BJ (cell line): ENCODE results near the gene APOO. TPM values are rescaled to one million over a fixed set of nuclear protein-coding genes. Genes with fewer than 3 reads are reported as not detected.

Experiments
- CTCF ChIA-PET: fragments of 350-600 bp; formaldehyde crosslinking; extraction: SDS; loops from one replicate; lab custom pipeline; 2021; ENCODE audit warnings: antibody characterized with exemption, inconsistent platforms; lab: Yijun Ruan, JAX
- POLR2A ChIA-PET: fragments of 300-600 bp; sonication (Branson Sonifier 250); formaldehyde crosslinking; extraction: SDS; loops from one replicate; lab custom pipeline; 2021; ENCODE audit warnings: antibody characterized with exemption; lab: Charles Lee
- DNase-seq: peaks from one replicate; pipeline ENCODE4 v3.0.0-alpha.2; 2011; ENCODE audit warnings: low read depth
- H3K27me3 ChIP-seq: 2 replicates; pipeline ENCODE4 v1.6.0; 2011; ENCODE audit warnings: low read length; ENCODE audit not compliant: control insufficient read depth, insufficient read depth
- H3K36me3 ChIP-seq: 2 replicates; pipeline ENCODE4 v1.5.1; 2011; ENCODE audit warnings: low read length; ENCODE audit not compliant: control insufficient read depth, insufficient read depth
- H3K4me3 ChIP-seq: 2 replicates; pipeline ENCODE4 v1.5.1; 2011; ENCODE audit warnings: low read depth, mild to moderate bottlenecking, control low read depth, low read length
- polyA plus RNA-seq: library from polyadenylated mRNA; depleted of rRNA; stranded (reverse); fragments of >200 nt; gene quantifications from 2 replicates; pipeline ENCODE4 v1.2.3, GENCODE V29; 2011
- TF ChIP-seq, protein P1 (sequence below): IDR thresholded peaks from 2 replicates; pipeline ENCODE4 v1.5.1; 2011; ENCODE audit warnings: low read depth, mild to moderate bottlenecking, control low read depth, inconsistent platforms, low read length, moderate library complexity; ENCODE audit not compliant: insufficient read depth

APOO gene
- polyA plus RNA-seq, 1 experiment, result 6.6 TPM

DNA sequence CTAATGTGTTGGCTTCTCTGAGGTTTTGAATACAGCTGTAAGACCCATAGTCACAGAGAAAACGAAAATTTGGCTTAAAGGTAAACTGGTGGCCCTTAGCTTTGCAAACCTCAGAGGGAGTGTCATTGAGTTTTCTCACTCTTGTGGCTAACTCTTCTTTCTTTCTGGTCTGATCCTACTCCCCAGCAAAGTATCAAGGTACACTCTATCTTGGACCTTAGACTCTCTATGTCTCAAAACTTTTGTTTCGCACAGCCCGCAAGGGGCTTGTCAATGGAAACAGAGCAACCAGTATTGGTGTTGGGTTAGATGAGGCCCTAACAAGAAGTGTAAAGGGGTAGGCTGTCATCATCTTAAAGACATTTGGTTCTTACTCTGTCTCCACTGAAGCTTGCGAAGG is 19.8 kb downstream of the APOO start:
- POLR2A ChIA-PET, result no interaction called here

DNA sequence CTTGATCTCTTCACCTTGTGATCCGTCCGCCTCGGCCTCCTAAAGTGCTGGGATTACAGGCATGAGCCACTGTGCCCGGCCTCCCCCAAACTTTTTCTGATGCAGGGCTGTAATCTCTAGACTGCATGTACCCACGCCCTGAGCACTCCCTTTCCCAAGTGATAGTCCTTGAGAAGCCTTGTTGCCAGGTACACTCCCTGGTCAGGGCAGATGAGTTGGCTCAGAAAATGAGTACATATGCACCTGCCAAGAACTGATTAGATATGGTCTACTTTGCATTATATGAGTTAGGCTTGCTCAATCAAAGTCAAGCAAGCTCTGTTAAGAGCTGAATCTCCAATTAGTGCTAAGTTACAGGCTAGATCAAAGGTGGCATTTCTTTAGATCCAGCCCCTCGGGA is 20.3 kb downstream of the APOO start:
- no peak overlapping the region for H3K4me3 ChIP-seq
- DNase-seq, result no peak
- ChIA-PET CTCF (interaction anchor here (1.5 kb wide), 1 partner anchor 105 kb away, joined by 4 read pairs; the partner anchor contains the start of gene SAT1), POLR2A (no interaction called here)
- no peaks in the 10 kb centered on the region for H3K27me3 ChIP-seq
- TF ChIP-seq, protein P1, sequence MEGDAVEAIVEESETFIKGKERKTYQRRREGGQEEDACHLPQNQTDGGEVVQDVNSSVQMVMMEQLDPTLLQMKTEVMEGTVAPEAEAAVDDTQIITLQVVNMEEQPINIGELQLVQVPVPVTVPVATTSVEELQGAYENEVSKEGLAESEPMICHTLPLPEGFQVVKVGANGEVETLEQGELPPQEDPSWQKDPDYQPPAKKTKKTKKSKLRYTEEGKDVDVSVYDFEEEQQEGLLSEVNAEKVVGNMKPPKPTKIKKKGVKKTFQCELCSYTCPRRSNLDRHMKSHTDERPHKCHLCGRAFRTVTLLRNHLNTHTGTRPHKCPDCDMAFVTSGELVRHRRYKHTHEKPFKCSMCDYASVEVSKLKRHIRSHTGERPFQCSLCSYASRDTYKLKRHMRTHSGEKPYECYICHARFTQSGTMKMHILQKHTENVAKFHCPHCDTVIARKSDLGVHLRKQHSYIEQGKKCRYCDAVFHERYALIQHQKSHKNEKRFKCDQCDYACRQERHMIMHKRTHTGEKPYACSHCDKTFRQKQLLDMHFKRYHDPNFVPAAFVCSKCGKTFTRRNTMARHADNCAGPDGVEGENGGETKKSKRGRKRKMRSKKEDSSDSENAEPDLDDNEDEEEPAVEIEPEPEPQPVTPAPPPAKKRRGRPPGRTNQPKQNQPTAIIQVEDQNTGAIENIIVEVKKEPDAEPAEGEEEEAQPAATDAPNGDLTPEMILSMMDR, result no peak
- H3K36me3 ChIP-seq, result no peaks in the 10 kb centered on the region

More for the DNA sequence above, 19.8 kb downstream of the APOO start:
- H3K36me3 ChIP-seq, result no peaks in the 10 kb centered on the region
- no peak overlapping the region for H3K4me3 ChIP-seq
- TF ChIP-seq, protein P1, result no peak
- H3K27me3 ChIP-seq, result no peaks in the 10 kb centered on the region
- no peak for DNase-seq
- CTCF ChIA-PET, result interaction anchor here (1.5 to 2.1 kb wide), 2 partner anchors 14 to 105 kb away, joined by 4 to 6 read pairs; partner anchors contain the start of gene SAT1

DNA sequence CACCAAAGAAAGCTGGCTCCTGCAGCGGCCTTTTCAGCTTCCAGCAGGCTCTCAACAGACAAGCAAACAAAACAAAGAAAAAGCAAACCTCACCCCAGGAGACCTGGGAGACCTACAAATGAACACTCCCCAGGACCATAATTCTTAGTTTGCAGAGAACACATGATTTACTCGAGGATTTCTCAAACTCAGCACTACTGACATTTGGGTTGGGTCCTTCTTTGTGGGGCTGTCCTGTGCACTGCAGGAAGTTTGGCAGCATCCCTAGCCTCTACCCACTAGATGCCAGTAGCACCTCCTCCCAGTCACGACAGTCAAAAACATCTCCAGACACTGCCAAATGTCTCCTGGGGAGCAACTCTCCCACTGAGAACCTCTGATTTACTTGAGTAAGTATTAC is 21.9 kb downstream of the APOO start:
- Histone ChIP-seq H3K36me3 (no peaks in the 10 kb centered on the region), H3K27me3 (no peaks in the 10 kb centered on the region), H3K4me3 (no peak overlapping the region)
- POLR2A ChIA-PET, result no interaction called here
- TF ChIP-seq, protein P1, result no peak
- DNase-seq, result no peak
- CTCF ChIA-PET, result no interaction called here

DNA sequence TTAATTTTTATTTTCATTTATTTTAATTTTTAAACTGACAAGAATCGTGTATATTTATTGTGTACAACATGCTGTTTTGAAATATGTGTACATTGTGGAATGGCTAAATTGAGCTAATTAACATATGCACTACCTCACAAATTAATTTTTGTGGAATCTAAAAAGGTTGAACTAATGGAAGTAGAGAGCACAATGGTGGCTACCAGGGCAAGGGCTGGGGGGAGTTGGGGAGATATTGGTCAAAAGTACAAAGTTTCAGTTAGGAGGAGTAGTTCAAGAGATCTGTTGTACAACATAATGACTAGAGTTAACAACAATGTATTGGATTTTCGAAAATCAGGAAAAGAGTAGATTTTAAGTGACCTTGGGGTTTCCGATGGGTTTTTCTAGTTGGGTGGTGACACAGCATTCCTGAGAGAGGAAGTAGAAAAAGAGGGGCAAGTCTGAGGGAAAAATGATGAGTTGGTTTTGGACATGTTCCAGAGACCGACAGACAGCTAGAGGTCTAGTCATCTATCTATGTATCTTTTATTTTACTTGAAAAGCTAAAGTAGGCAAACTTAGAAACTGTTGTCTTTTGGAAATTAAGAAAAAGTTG is 23.2 kb downstream of the APOO start:
- H3K27me3 ChIP-seq, result no peaks in the 10 kb centered on the region
- H3K4me3 ChIP-seq, result no peak overlapping the region
- H3K36me3 ChIP-seq, result no peaks in the 10 kb centered on the region
- ChIA-PET POLR2A (no interaction called here), CTCF (interaction anchor here (1.6 to 1.9 kb wide), 2 partner anchors 17 to 102 kb away, joined by 5 read pairs; partner anchors contain the start of gene SAT1)
- DNase-seq, result no peak
- TF ChIP-seq, protein P1, result no peak

- ChIA-PET CTCF (interaction anchor here (0.6 to 1.9 kb wide), 3 partner anchors 18 to 190 kb away, joined by 3 to 5 read pairs (median 5); partner anchors contain the start of gene SAT1), POLR2A (no interaction called here)
- H3K27me3 ChIP-seq, result no peaks in the 10 kb centered on the region
- H3K4me3 ChIP-seq, result no peak overlapping the region
- TF ChIP-seq, protein P1, result no peak
- peak; percentile 77 for DNase-seq
- H3K36me3 ChIP-seq, result no peaks in the 10 kb centered on the region
Measured at GRCh38 chrX:23883737-23884354, 23.9 kb downstream of the APOO start.
